CD1c-positive myeloid dendritic cell (primary cell): ENCODE results near the gene ARHGAP15.
A peak's percentile ranks its signal among the peaks of the same experiment; 100 is the strongest.

Source experiments
- DNase-seq: peaks from one replicate; pipeline ENCODE4 v3.0.0-alpha.2; 2016; ENCODE audit errors: extremely low spot score

ARHGAP15 gene

GRCh38 chr2:143262389-143262788 lies 133.2 kb downstream of the ARHGAP15 start:
- peak; percentile 8 for DNase-seq

- peak; percentile 75 for DNase-seq
These were observed 133.9 kb downstream of the ARHGAP15 start for GRCh38 chr2:143263066-143263625.

- DNase-seq: no peak
These were observed 135.6 kb downstream of the ARHGAP15 start for GRCh38 chr2:143264851-143265250.

- DNase-seq: no peak
These were observed 150.5 kb downstream of the ARHGAP15 start for GRCh38 chr2:143279672-143280071.

- DNase-seq: no peak
These were observed 151.0 kb downstream of the ARHGAP15 start for GRCh38 chr2:143280097-143280757.

GRCh38 chr2:143282684-143283083 lies 153.5 kb downstream of the ARHGAP15 start:
- peak; percentile 24 for DNase-seq

GRCh38 chr2:143284087-143284675 lies 155.0 kb downstream of the ARHGAP15 start:
- DNase-seq: peak; percentile 57

GRCh38 chr2:143289025-143289424 lies 159.8 kb downstream of the ARHGAP15 start:
- DNase-seq: no peak

- DNase-seq: no peak
These were observed 161.0 kb downstream of the ARHGAP15 start for GRCh38 chr2:143290221-143290620.

GRCh38 chr2:143294068-143294467 lies 164.8 kb downstream of the ARHGAP15 start:
- no peak for DNase-seq

- DNase-seq: no peak
These were observed 166.9 kb downstream of the ARHGAP15 start for GRCh38 chr2:143296089-143296488.

- DNase-seq: no peak
These were observed 168.0 kb downstream of the ARHGAP15 start for GRCh38 chr2:143297182-143297581.

- no peak for DNase-seq
These were observed 171.3 kb downstream of the ARHGAP15 start for GRCh38 chr2:143300536-143300935.

- DNase-seq: no peak
These were observed 182.2 kb downstream of the ARHGAP15 start for GRCh38 chr2:143311426-143311825.

GRCh38 chr2:143312441-143312840 lies 183.2 kb downstream of the ARHGAP15 start:
- DNase-seq: no peak

GRCh38 chr2:143313861-143314260 lies 184.6 kb downstream of the ARHGAP15 start:
- DNase-seq: no peak

GRCh38 chr2:143321994-143322393 lies 192.8 kb downstream of the ARHGAP15 start:
- no peak for DNase-seq

GRCh38 chr2:143329288-143329687 lies 200.1 kb downstream of the ARHGAP15 start:
- DNase-seq: no peak

GRCh38 chr2:143333168-143333791 lies 204.1 kb downstream of the ARHGAP15 start:
- DNase-seq: no peak

- DNase-seq: no peak
These were observed 204.6 kb downstream of the ARHGAP15 start for GRCh38 chr2:143333847-143334246.

GRCh38 chr2:143334837-143335236 lies 205.6 kb downstream of the ARHGAP15 start:
- DNase-seq: no peak

- no peak for DNase-seq
These were observed 207.5 kb downstream of the ARHGAP15 start for GRCh38 chr2:143336719-143337210.

- no peak for DNase-seq
These were observed 212.3 kb downstream of the ARHGAP15 start for GRCh38 chr2:143341478-143341877.
